Stimulated activated effector memory CD8-positive, alpha-beta T cell treated with anti-CD3 and anti-CD28 coated beads, Interleukin-12 subunit alpha, Interleukin-12 subunit beta, amount 100 ng/mL, for 72 hours (primary cell): ENCODE data around the gene CCT6B.
A peak's percentile ranks its signal among the peaks of the same experiment; 100 is the strongest.

ENCODE experiments used
- ATAC-seq: fragments of 150-1000 bp; cut with Tn5 transposase; 2 replicates; pipeline ENCODE4 v1.10.0; 2021
- DNase-seq, 2 donors: peaks; one replicate each; pipeline ENCODE4 v3.0.0; 2021 to 2022; ENCODE audit warnings: low spot score in 2 of 2
- H3K27ac Mint-ChIP-seq: one replicate; pipeline ENCODE4 v1.8.0; 2022; ENCODE audit warnings: mild to moderate bottlenecking, mixed read lengths
- H3K36me3 Mint-ChIP-seq: one replicate; pipeline ENCODE4 v1.8.0; 2022; ENCODE audit warnings: mild to moderate bottlenecking, mixed read lengths
- H3K4me1 Mint-ChIP-seq: one replicate; pipeline ENCODE4 v1.8.0; 2022; ENCODE audit warnings: mixed read lengths
- H3K4me3 Mint-ChIP-seq: one replicate; pipeline ENCODE4 v1.8.0; 2022; ENCODE audit warnings: mild to moderate bottlenecking, mixed read lengths
- H3K9me3 Mint-ChIP-seq: one replicate; pipeline ENCODE4 v1.8.0; 2022; ENCODE audit warnings: mixed read lengths

The CCT6B gene

GRCh38 chr17:34926661-34927060 is 34.6 kb downstream of the CCT6B start:
- H3K9me3 Mint-ChIP-seq, result no peaks in the 10 kb centered on the region
- no peak overlapping the region for H3K27ac Mint-ChIP-seq
- no peaks in the 10 kb centered on the region for H3K4me1 Mint-ChIP-seq
- no peaks in the 10 kb centered on the region for H3K36me3 Mint-ChIP-seq
- ATAC-seq (no peak), DNase-seq (no peak)
- no peak overlapping the region for H3K4me3 Mint-ChIP-seq

- no peaks in the 10 kb centered on the region for H3K9me3 Mint-ChIP-seq
- H3K4me1 Mint-ChIP-seq, result no peaks in the 10 kb centered on the region
- H3K27ac Mint-ChIP-seq, result no peak overlapping the region
- DNase-seq, result no peak
- H3K4me3 Mint-ChIP-seq, result no peak overlapping the region
- ATAC-seq, result no peak
- no peaks in the 10 kb centered on the region for H3K36me3 Mint-ChIP-seq
These were observed 40.6 kb downstream of the CCT6B start for GRCh38 chr17:34920676-34921075.

DNA sequence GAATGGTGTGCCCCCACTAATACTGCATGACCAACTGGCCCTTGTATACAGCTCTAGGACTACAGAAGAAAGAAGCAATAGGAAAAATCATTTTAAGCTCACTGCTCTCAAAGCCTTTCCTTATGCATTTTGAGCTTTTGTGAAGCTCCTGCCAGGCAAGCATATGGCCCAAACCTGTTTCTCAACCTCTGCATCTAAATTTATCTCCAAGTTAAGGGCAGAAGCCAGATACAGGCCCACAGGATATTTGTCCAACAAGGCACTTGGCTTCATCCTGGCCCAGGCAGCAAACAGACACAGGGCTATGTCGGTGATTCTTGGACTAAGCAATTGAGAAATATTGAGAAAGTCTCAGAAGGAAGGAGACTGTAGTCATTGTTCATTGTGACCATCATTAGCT is 43.9 kb downstream of the CCT6B start:
- Mint-ChIP-seq H3K4me1 (no peaks in the 10 kb centered on the region), H3K27ac (no peak overlapping the region), H3K9me3 (no peaks in the 10 kb centered on the region), H3K36me3 (no peaks in the 10 kb centered on the region), H3K4me3 (no peak overlapping the region)
- no peak for DNase-seq
- no peak for ATAC-seq

GRCh38 chr17:34916120-34916519 is 45.1 kb downstream of the CCT6B start:
- no peak for ATAC-seq
- DNase-seq, result no peak
- Mint-ChIP-seq H3K27ac (no peak overlapping the region), H3K4me3 (no peak overlapping the region), H3K4me1 (no peaks in the 10 kb centered on the region), H3K9me3 (no peaks in the 10 kb centered on the region), H3K36me3 (no peaks in the 10 kb centered on the region)

GRCh38 chr17:34913001-34913400 is 48.3 kb downstream of the CCT6B start:
- Mint-ChIP-seq H3K36me3 (no peaks in the 10 kb centered on the region), H3K27ac (no peak overlapping the region), H3K4me3 (no peak overlapping the region), H3K4me1 (no peaks in the 10 kb centered on the region), H3K9me3 (no peaks in the 10 kb centered on the region)
- ATAC-seq, result no peak
- no peak for DNase-seq

- DNase-seq (no peak), ATAC-seq (no peak)
- Mint-ChIP-seq H3K27ac (no peak overlapping the region), H3K4me3 (no peak overlapping the region), H3K4me1 (no peaks in the 10 kb centered on the region), H3K36me3 (no peaks in the 10 kb centered on the region), H3K9me3 (no peaks in the 10 kb centered on the region)
These were observed 52.2 kb downstream of the CCT6B start for GRCh38 chr17:34909040-34909439.

GRCh38 chr17:34902831-34903547 is 58.3 kb downstream of the CCT6B start:
- ATAC-seq, result no peak
- H3K4me1 Mint-ChIP-seq, result no peaks in the 10 kb centered on the region
- H3K36me3 Mint-ChIP-seq, result no peaks in the 10 kb centered on the region
- H3K4me3 Mint-ChIP-seq, result no peak overlapping the region
- no peak overlapping the region for H3K27ac Mint-ChIP-seq
- H3K9me3 Mint-ChIP-seq, result no peaks in the 10 kb centered on the region
- no peak for DNase-seq

DNA sequence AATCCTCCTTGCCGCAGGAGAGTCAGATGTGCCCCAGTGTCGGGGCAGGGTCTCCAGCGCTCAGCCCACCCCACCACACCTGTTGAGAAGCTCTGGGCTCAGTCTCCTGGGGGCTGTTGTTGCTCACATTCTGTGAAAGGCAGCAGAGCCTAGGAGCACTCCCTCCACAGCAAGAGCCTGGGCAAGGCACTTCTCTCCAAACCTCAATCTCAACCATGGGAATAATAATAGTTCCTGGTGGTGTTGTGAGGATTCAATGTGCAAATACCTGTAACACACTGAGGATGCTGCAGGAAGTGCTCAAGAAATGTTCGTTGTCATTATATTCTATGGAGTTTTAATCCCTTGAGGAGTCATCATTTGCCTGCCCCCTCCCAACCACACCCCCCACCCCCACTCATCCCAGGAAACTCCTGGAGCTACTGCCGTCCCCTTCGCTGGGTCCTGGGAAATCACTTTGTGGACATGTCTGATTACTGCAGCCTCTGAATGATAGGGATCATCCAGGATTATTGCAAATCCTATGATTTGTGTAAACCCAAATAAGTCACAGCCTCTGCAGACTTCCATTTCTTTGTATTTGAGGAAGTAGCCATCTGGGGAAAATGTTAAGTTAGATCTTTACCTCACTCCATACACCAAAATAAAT is 61.5 kb downstream of the CCT6B start:
- Mint-ChIP-seq H3K36me3 (no peaks in the 10 kb centered on the region), H3K27ac (no peak overlapping the region), H3K4me3 (no peak overlapping the region), H3K4me1 (no peaks in the 10 kb centered on the region), H3K9me3 (no peaks in the 10 kb centered on the region)
- no peak for DNase-seq
- ATAC-seq, result no peak

DNA sequence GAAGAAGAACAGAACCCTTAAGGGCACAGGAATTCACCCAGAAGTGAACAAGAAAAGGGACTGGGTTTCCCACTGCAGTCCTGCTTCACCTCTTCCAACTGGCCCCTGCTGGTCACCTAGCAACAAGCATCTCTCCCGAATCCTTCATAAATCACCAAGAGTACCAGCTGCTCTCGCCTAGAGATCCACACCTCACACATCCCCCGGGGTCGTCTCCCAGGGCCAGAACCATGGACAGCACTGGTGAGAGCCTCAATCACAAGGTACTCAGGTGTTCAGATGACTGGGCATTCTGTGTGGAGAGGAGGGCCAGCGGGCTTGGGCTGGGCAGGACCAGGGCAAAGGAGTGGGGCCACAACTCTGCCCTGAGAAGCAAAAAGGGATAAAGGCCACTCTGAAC is 65.9 kb downstream of the CCT6B start:
- ATAC-seq (peak; percentile 23), DNase-seq (no peak)
- Mint-ChIP-seq H3K36me3 (no peaks in the 10 kb centered on the region), H3K4me1 (no peaks in the 10 kb centered on the region), H3K4me3 (no peak overlapping the region), H3K9me3 (no peaks in the 10 kb centered on the region), H3K27ac (no peak overlapping the region)

DNA sequence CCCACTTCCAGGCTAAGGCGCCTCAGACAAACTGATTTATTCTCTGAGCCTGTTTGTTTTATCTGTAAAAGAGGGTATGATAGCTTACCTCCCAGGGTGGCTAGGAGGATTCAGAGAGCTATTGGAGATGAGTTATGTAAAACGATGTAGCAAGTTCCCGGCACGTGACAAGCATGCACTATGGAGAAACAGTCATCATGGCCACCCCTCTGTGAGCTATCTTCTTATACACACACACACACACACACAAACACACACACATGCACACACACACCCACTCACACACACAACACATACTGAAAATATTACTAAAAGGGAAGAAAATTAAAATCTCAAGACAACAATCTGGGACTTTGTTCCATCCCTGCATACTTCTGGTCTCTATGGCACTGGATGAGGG is 66.3 kb downstream of the CCT6B start:
- Mint-ChIP-seq H3K36me3 (no peaks in the 10 kb centered on the region), H3K4me1 (no peaks in the 10 kb centered on the region), H3K27ac (no peak overlapping the region), H3K9me3 (no peaks in the 10 kb centered on the region), H3K4me3 (no peak overlapping the region)
- no peak for ATAC-seq
- DNase-seq, result no peak

GRCh38 chr17:34892461-34893249 is 68.6 kb downstream of the CCT6B start:
- Mint-ChIP-seq H3K4me3 (no peak overlapping the region), H3K36me3 (no peaks in the 10 kb centered on the region), H3K9me3 (no peaks in the 10 kb centered on the region), H3K27ac (no peak overlapping the region), H3K4me1 (no peaks in the 10 kb centered on the region)
- no peak for DNase-seq
- ATAC-seq, result no peak

DNA sequence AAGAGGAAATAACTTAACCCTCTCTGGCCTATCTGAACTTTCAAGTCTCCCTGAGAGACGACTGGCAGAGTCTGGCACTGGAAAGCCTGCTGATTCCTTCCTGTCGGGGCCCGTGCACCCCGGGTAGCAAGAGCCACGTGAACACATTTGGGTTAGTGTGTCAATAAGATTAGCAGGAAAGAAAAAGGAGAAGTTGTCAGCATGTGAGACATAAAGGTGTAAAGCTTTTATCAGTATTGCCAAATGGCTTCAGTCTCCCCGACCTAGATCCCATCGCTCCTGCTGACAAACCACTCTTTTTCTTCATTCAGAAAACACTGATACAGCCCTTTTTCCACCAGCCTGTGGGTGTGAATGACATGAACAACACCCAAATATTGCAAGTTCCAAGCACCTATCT is 74.4 kb downstream of the CCT6B start:
- Mint-ChIP-seq H3K27ac (no peak overlapping the region), H3K4me3 (no peak overlapping the region), H3K36me3 (no peaks in the 10 kb centered on the region), H3K4me1 (no peaks in the 10 kb centered on the region), H3K9me3 (no peaks in the 10 kb centered on the region)
- DNase-seq (no peak), ATAC-seq (no peak)

- no peak overlapping the region for H3K27ac Mint-ChIP-seq
These were observed 76.2 kb downstream of the CCT6B start for GRCh38 chr17:34885076-34885475.

GRCh38 chr17:34884597-34884996 is 76.7 kb downstream of the CCT6B start:
- ATAC-seq, result no peak

More at GRCh38 chr17:34885076-34885475, 76.2 kb downstream of the CCT6B start:
- H3K36me3 Mint-ChIP-seq, result no peaks in the 10 kb centered on the region
- H3K4me1 Mint-ChIP-seq, result no peaks in the 10 kb centered on the region
- no peak for ATAC-seq
- no peak for DNase-seq
- H3K9me3 Mint-ChIP-seq, result no peaks in the 10 kb centered on the region
- H3K4me3 Mint-ChIP-seq, result no peak overlapping the region

DNA sequence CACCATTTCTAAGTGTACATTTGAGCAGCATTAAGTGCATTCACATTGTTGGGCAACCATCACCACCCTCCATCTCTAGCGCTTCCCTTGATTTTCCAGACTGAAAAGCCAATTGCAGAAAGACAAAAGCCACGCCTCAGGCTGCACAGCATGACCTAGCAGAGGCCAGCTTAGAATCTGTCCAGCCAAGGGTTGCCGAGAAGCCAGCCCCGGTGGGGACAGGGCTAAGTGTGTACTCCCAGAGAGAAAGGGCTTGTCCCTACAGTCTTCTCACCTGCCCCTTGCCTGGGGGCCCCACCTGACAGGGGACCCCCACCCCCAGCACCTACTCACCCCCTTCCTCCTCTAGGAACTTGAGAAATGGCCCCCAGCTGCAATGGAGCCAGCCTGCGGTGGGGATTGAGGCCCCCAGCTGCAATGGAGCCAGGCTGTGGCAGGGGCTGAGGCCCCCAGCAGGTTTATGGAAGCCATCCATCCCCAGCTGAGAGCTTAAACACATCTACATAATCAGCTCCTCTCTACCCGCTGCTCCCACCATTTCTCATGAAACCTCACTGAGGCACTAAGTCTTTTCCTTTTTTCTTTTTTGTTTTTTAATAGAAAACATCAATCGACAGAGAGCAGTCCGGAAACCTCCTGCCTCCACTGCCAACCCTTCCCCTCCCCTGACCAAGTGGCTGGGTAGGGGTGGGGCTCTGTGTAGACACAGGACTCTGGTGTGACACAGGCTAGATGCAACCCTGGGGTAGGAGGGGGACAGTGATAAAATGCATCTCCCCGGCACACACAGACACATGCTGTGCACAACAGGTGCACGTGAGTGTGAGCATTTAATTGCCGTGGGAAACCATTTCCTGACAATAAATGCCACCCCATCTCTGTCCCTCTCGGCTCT is 77.9 kb downstream of the CCT6B start:
- Mint-ChIP-seq H3K4me1 (no peaks in the 10 kb centered on the region), H3K36me3 (no peaks in the 10 kb centered on the region), H3K4me3 (no peak overlapping the region), H3K9me3 (no peaks in the 10 kb centered on the region), H3K27ac (no peak overlapping the region)
- ATAC-seq (no peak), DNase-seq (no peak)

More at GRCh38 chr17:34884597-34884996, 76.7 kb downstream of the CCT6B start:
- DNase-seq, result no peak
- no peak overlapping the region for H3K27ac Mint-ChIP-seq
- no peaks in the 10 kb centered on the region for H3K4me1 Mint-ChIP-seq
- H3K36me3 Mint-ChIP-seq, result no peaks in the 10 kb centered on the region
- H3K4me3 Mint-ChIP-seq, result no peak overlapping the region
- H3K9me3 Mint-ChIP-seq, result no peaks in the 10 kb centered on the region
